ENCODE results near the gene MAP4K3.

MAP4K3 gene

GRCh38 chr2:39228413-39229209 is 208.5 kb downstream of the MAP4K3 start:
- DNase-seq: no peak

DNA sequence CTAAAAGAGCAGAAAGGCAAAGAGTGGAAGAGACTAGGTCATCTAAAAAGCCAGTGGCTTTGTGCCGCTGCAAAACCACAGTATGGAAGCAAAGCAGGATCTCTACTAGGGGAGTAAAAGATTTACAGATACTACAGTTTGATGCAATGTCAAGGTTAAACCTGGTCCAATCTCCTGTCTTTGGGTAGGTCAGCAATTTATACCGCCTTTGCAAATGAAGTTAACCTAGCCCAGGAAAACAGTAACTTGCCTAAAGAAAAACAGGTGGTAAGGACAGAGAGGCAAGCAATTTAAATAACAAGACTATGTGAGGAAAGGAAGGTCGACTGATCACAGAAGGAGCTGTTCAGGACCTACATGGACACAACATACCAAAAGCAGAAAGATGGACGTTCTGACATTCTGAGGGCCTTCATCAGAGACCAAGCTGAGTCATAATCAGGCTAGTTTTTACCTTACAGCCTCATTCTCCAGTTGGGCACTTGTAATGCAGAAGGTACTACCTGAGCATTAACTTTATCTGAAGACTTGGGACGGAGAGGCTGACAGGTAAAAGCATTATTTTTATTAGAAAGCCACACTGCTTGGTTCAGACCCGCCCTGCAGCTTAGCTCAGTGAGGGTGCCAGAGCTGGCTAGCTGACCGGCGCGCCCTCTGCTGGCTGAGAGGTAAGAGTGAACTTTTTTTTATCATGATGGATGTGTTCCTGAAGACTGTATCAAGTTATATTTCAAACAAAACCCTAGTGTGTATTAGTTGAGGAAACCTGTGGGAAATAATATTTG is 209.3 kb downstream of the MAP4K3 start:
- peak; percentile 62 for DNase-seq

DNA sequence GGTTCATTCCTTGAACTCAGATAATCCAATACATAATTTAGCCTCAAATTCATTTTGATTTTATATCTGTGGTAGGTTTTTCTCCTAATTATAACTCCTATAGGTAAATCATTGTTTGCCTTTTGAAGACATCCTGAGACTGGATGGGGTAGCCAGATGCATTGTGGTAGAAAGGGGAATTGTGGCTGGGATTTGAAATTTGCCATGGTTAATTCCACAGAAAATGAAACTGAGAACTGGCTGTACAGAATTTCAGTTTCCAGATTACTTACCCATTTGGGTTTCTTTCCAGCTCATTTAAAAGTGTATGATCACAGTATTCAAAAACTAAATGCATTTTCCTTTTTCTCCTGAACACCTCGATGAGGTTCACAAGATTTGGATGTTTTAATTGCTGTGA is 211.5 kb downstream of the MAP4K3 start:
- no peak for DNase-seq

DNA sequence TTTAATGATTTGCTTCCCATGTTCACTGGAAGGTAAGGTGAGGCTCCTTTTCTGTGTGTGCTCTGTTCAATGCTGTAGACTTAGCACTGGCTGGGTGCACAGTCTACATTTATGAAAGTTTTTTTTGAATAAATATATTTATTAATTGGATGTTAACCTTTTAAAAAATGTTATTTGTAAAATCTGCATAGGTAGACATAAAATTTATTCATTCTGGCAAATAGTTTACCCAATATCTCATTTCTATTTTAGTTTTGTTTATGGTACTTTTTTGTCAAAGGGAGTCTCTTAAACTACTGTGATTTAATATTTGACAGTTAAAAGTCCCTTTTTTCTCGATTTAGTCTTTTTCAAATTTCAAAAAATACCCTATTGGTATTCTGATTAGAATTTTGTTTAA is 213.2 kb downstream of the MAP4K3 start:
- no peak for DNase-seq

DNA sequence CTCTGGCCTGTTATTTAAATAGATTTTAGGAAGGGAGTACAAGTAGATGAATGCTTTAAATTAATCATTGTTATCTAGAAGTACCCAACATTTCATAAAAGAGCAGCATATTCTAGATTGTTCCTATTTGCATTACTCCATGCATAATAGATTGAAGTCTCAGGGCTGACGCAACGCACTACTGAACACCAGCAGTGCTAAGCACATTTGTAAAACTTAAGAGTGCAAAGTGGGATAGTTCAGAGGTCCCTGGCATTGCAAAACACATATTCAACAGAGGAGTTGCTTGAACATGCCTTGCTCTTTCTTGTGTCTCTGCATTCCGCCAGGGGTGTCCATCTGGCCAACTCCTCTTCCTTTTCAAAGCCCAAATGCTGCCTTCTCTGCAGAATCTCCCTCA is 215.6 kb downstream of the MAP4K3 start:
- DNase-seq: no peak

GRCh38 chr2:39220136-39220535 is 216.9 kb downstream of the MAP4K3 start:
- no peak for DNase-seq

- no peak for DNase-seq
Measured at GRCh38 chr2:39218391-39218790, 218.7 kb downstream of the MAP4K3 start.

DNA sequence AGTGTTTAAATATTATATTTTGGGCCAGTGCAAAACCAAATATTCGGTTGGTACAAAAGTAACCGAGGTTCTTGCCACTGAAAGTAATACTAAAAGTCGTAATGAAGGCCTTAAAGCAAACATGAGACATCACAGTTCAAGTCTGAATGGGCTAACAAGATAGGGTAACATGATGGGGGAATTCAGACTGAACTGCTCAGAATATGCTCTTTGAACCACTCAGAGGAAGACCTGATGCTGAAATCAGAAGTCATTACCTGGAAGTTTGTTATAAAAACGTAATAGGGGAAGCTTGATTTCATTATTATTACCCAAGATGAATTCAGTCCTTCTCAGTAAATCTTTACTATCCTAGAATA is 219.9 kb downstream of the MAP4K3 start:
- no peak for DNase-seq

- no peak for DNase-seq
Measured at GRCh38 chr2:39216346-39217191, 220.5 kb downstream of the MAP4K3 start.

GRCh38 chr2:39215545-39215944 is 221.5 kb downstream of the MAP4K3 start:
- no peak for DNase-seq

DNA sequence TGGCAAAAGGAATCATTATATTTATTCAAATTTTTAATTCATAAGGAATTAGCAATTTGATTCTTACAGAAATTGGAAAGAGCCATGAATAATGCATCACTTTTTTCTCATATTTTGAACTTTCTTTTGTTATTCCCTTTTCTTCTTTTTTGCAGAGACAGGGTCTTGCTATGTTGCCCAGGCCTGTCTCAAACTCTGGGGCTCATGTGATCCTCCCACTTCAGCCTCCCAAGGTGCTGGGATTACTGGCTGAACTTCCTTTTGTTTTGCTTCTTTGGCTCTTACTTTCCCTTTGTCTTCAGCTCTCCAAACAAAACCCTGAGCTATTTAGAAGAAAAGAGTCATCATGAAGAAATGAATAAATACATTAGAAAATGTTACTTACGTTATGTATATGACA is 224.1 kb downstream of the MAP4K3 start:
- no peak for DNase-seq

DNA sequence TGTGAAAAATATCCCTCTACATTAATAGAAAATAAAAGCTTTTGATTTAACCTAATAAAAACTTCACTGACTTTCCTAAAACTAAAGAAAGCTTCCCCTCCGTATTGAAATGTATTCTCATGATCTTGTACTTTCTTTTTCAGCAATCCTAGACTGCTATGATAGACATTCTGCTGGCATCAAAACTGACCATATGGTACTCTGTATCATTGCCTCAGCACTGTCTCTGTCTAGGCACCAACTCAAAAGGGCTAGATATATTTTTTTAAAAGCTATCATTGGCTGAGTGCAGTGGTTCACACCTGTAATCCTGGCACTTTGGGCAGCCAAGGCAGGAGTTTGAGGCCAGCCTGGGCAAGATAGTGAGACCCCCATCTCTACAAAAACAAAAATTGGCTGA is 226.2 kb downstream of the MAP4K3 start:
- DNase-seq: no peak

GRCh38 chr2:39203382-39203781 is 233.7 kb downstream of the MAP4K3 start:
- DNase-seq: no peak

- DNase-seq: no peak
Measured at GRCh38 chr2:39202639-39203369, 234.3 kb downstream of the MAP4K3 start.

All from NCI-H2171 treated with DMSO at 0.1 percent for 48 hours (cell line).